Measurements from ENCODE around the gene MALT1.

- TF ChIP-seq EZH2 (IDR thresholded peaks at IDR 0.05) (no peak), POLR2AphosphoS5 (IDR thresholded peaks at IDR 0.05; ENCODE audit: borderline replicate concordance, low read depth, low read length) (no peak), FOXP2 (optimal IDR thresholded peaks at IDR 0.05; ENCODE audit: control extremely low read depth, extremely low read length, insufficient read depth) (no peak)
Measured at GRCh38 chr18:58745914-58746313, 74.6 kb downstream of the MALT1 start.
